Measurements from ENCODE around the gene ZNF565.

The ZNF565 gene

GRCh38 chr19:36255316-36255715 lies 40.9 kb upstream of the ZNF565 start:
- in situ Hi-C loops (cut with MboI; ENCODE audit: low pct_unique_long_range_greater_than_20kb, low sequenced_read_pairs, unreplicated experiment): no loop called here
- DNase-seq (ENCODE audit: low spot score): no peak
- no peak for TF ChIP-seq CTCF (IDR thresholded peaks at IDR 0.05; ENCODE audit: extremely low read depth, insufficient read depth, missing control alignments)

GRCh38 chr19:36254848-36255247 lies 40.4 kb upstream of the ZNF565 start:
- TF ChIP-seq CTCF (IDR thresholded peaks at IDR 0.05; ENCODE audit: extremely low read depth, insufficient read depth, missing control alignments): no peak
- in situ Hi-C loops (cut with MboI; ENCODE audit: low pct_unique_long_range_greater_than_20kb, low sequenced_read_pairs, unreplicated experiment): no loop called here

GRCh38 chr19:36252047-36252446 lies 37.6 kb upstream of the ZNF565 start:
- no peak for DNase-seq (ENCODE audit: low spot score)
- no peak for TF ChIP-seq CTCF (IDR thresholded peaks at IDR 0.05; ENCODE audit: extremely low read depth, insufficient read depth, missing control alignments)
- in situ Hi-C loops (cut with MboI; ENCODE audit: low pct_unique_long_range_greater_than_20kb, low sequenced_read_pairs, unreplicated experiment): no loop called here

More at GRCh38 chr19:36254848-36255247, 40.4 kb upstream of the ZNF565 start:
- no peak for DNase-seq (ENCODE audit: low spot score)

GRCh38 chr19:36246006-36246481 lies 31.6 kb upstream of the ZNF565 start:
- in situ Hi-C loops (cut with MboI; ENCODE audit: low pct_unique_long_range_greater_than_20kb, low sequenced_read_pairs, unreplicated experiment): no loop called here
- no peak for TF ChIP-seq CTCF (IDR thresholded peaks at IDR 0.05; ENCODE audit: extremely low read depth, insufficient read depth, missing control alignments)
- DNase-seq (ENCODE audit: low spot score): no peak

DNA sequence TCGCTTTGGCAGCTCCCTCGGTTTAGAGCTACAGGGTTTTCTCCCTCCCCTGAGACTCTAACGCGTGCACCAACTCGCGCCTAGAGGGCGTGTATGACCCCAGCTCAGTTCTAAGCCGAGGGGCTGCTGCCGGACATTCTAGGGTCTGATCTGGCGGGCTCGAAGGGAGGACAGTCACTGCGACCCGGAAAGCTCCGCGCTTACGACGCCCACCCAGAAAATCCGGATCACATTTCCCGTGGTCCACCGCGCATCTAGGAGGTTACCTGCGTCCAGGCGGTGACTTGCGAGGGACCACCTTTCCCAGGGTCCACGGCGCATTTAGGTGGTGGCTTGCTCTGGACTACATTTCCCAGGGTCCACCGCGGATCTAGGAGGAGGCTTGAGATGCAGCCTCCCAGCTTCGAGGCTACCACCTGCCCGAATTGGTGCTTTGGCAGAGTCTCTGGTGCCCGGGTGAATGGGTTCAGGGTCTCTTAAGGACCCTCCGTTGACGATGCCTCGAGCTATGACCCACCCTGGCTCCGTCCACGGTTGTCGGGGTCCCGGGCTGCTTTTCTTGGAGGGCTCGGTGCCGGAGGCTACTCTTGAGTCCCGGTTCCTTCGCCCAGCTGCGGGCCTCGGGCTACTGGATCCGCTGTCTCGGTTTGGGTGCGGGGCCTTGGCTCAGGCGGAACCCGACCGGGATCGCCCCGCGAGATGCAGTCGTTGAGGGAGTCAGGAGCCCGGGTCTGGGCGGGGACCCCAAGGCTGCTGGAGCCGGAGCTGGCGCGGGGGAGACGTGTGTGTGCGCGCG lies 30.9 kb upstream of the ZNF565 start:
- no peak for DNase-seq (ENCODE audit: low spot score)
- TF ChIP-seq CTCF (IDR thresholded peaks at IDR 0.05; ENCODE audit: extremely low read depth, insufficient read depth, missing control alignments): no peak
- in situ Hi-C loops (cut with MboI; ENCODE audit: low pct_unique_long_range_greater_than_20kb, low sequenced_read_pairs, unreplicated experiment): no loop called here

GRCh38 chr19:36244066-36244465 lies 29.6 kb upstream of the ZNF565 start:
- DNase-seq (ENCODE audit: low spot score): no peak
- no peak for TF ChIP-seq CTCF (IDR thresholded peaks at IDR 0.05; ENCODE audit: extremely low read depth, insufficient read depth, missing control alignments)
- in situ Hi-C loops (cut with MboI; ENCODE audit: low pct_unique_long_range_greater_than_20kb, low sequenced_read_pairs, unreplicated experiment): no loop called here
